SW480 (cell line): Measurements from ENCODE around the gene ADISSP.

Source experiments
- DNase-seq: peaks from one replicate; pipeline ENCODE4 v3.0.0-alpha.2; 2016; ENCODE audit warnings: low spot score

ADISSP gene

GRCh38 chr20:3767427-3768341, at the start of gene ADISSP:
Gene ADISSP, minus strand, starts transcription at chr20:3767753. Its CDS starts 7,653 bp downstream, at chr20:3760100.
- DNase-seq = peak; percentile 99

- no peak for DNase-seq
Measured at GRCh38 chr20:3815703-3816315, 48.3 kb upstream of the ADISSP start.

- DNase-seq = no peak
Measured at GRCh38 chr20:3814928-3815495, 47.5 kb upstream of the ADISSP start.

- DNase-seq = no peak
Measured at GRCh38 chr20:3813848-3814581, 46.5 kb upstream of the ADISSP start.

- no peak for DNase-seq
Measured at GRCh38 chr20:3812975-3813847, 45.7 kb upstream of the ADISSP start.

- DNase-seq = no peak
Measured at GRCh38 chr20:3812259-3812681, 44.7 kb upstream of the ADISSP start.

GRCh38 chr20:3811467-3812258, 44.1 kb upstream of the ADISSP start:
- DNase-seq = peak; percentile 99

GRCh38 chr20:3808544-3808943, 41.0 kb upstream of the ADISSP start:
- no peak for DNase-seq

GRCh38 chr20:3804781-3805180, 37.2 kb upstream of the ADISSP start:
- no peak for DNase-seq

GRCh38 chr20:3804254-3804751, 36.8 kb upstream of the ADISSP start:
- DNase-seq = peak; percentile 55

- DNase-seq = no peak
Measured at GRCh38 chr20:3803854-3804253, 36.3 kb upstream of the ADISSP start.

GRCh38 chr20:3803289-3803688, 35.7 kb upstream of the ADISSP start:
- no peak for DNase-seq

GRCh38 chr20:3802524-3803239, 35.1 kb upstream of the ADISSP start:
- DNase-seq = no peak

- DNase-seq = no peak
Measured at GRCh38 chr20:3801846-3802245, 34.3 kb upstream of the ADISSP start.

GRCh38 chr20:3801299-3801698, 33.7 kb upstream of the ADISSP start:
- no peak for DNase-seq

- DNase-seq = no peak
Measured at GRCh38 chr20:3800878-3801260, 33.3 kb upstream of the ADISSP start.

GRCh38 chr20:3800256-3800877, 32.8 kb upstream of the ADISSP start:
- no peak for DNase-seq

GRCh38 chr20:3798908-3799248, 31.3 kb upstream of the ADISSP start:
- no peak for DNase-seq

GRCh38 chr20:3798373-3798768, 30.8 kb upstream of the ADISSP start:
- DNase-seq = no peak
